Measurements from ENCODE around the gene VWA7. TPM values are rescaled to one million over a fixed set of nuclear protein-coding genes. Genes with fewer than 3 reads are reported as not detected.
"Not testable (repeated sequence)": the region's sequence is repeated elsewhere in the genome, so short reads cannot be mapped to it uniquely, and the experiment has no call there.

The VWA7 gene
- total RNA-seq, 1 experiment from 2014 or later = 0.37 TPM

DNA sequence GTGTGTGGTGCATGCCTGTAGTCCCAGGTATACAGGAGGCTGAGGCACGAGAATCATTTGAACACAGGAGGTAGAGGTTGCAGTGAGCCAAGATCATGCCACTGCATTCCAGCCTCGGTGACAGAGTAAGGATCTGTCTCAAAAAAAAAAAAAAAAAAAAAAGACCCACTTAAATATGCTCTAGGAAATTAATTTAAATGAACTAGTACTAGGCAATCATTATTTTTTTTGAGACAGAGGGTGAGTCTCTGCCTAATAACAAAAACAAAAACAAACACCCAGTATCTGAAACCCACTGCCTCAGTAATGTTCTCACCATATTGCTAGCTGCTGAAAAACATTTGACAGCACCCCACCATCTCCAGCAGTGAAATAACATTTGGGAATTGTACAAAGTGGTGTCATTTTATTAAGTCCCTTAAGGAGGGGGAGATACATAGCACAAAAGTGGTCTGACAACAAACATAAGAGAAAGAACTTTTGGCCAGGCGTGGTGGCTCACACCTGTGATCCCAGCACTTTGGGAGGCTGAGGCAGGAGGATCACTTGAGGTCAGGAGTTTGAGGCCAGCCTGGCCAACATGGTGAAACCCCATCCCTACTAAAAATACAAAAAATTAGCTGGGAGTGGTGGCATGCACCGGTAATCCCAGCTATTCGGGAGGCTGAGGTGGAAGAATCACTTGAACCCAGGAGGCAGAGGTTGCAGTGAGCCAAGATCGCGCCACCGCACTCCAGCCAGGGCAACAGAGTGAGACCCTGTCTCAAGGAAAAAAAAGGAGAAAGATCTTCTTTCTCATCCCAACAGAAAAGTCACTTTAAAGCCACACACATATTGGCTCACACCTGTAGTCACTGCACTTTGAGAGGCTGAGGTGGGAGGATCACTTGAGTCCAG, 24.2 kb upstream of the VWA7 start:
- DNase-seq (ENCODE audit: low spot score) = not testable (repeated sequence)

DNA sequence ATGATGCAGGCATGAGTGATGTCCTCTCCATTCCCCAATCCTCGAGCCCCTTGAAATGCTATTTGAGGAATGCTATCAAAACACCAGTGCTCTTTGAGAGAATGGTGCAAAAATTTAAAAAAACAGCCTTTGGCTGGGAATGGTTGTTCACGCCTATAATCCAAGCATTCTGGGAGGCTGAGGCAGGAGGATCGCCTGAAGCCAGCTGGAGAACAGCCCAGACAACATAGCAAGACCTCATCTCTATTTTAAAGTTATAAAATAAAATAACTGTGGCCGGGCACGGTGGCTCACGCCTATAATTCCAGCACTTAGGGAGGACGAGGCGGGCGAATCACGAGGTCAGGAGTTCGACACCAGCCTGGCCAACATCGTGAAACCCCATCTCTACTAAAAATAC, 22.7 kb upstream of the VWA7 start:
- no peak for DNase-seq (ENCODE audit: low spot score)

- DNase-seq (ENCODE audit: low spot score) = no peak
Measured at GRCh38 chr6:31797588-31797987, 20.5 kb upstream of the VWA7 start.

DNA sequence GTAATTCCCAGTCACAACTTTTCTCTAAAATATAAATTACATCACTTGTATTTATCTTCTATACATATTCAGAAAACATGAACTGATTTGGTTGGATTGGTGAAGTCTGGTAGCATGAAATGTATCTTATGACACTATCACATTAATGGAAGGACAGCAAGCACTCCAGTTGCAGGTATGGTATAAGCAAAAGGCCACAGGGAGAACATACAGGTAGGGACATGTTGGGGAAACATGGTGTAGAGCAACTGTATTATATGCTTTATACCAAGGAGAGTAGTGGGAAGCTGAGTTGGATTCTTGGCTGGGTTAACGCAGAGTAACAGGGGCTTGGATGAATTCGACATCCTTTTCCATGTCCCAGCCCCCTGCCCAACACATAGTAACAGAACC, 19.9 kb upstream of the VWA7 start:
- DNase-seq (ENCODE audit: low spot score) = no peak

- peak; percentile 86 for DNase-seq (ENCODE audit: low spot score)
Measured at GRCh38 chr6:31795616-31796298, 18.6 kb upstream of the VWA7 start, which contains the start of gene VARS1. Gene VARS1, minus strand, starts transcription at chr6:31795752. Its CDS starts 535 bp downstream, at chr6:31795217.

DNA sequence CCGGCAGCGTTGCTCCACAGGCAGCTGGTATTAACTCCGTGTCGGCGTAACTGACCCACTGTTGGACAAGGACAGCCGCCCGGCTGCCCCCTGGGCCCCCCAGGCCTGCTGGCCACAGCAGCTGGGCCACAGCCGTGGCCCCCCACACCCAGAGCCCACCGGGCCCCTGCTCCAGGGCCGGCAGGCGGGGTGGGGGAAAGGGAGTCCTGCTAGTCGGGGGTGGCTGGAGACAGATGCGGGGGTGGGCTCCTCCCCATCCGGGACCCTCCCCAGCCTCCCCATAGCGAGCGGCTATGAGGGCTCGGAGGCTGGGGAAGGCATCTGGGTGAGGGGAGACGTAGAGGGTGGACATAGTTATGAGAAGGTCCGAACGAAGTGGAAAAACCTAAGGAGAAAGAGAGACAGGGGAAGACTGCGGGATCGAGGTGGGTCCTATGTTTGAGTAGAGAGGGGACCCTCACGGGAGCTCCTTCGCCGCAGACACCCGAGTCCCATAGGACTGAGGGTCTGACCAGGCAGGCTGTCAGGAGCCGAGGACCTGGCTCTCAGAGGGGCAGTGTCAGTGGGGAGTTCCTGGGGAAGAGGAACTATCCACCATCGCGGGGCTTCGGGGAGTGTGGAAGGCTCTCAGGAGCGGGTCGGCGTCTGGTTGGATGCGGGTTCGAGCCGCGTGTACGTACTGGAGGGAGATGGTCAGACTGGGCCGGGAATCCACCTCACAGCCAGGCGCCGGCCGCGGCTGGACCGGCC, 17.9 kb upstream of the VWA7 start:
- DNase-seq (ENCODE audit: low spot score) = no peak

DNA sequence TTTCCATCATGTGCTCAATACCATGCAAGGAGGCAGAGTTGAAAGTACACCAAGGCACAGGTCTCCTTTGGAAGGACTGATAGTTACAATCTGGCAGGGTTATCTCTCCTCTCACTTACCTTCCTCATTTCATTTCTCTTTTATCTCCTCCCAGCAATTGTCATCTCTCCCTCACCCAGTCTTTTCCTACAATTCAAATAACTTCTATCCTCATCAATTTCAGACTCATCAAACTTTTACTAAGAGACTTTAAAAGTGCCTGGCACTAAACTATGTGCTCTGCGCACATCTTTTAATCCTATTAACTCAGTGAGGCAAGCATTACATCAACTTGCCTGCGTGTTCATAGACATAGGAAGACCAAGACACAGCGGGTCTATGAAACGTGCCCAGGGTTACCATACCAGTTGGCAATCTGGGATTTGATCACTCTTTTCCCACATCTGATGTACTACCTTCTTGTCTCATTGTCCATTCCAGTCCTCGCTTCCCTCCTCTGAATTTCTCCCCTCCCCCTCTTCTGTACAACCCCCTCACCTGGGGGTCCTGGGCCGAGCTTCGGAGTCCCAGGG, 17.3 kb upstream of the VWA7 start:
- DNase-seq (ENCODE audit: low spot score) = no peak

DNA sequence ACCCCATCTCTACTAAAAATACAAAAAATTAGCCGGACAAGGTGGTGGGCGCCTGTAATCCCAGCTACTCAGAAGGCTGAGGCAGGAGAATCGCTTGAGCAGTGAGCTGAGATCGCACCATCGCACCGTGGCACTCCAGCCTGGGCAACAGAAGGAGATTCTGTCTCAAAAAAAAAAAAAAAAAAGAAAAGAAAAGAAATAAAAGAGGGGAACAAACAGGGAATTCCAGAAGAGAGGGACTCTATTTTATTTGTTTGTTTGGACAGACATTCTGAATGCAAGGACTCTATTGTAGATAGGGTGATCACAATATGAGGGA, 16.8 kb upstream of the VWA7 start:
- DNase-seq (ENCODE audit: low spot score) = not testable (repeated sequence)

DNA sequence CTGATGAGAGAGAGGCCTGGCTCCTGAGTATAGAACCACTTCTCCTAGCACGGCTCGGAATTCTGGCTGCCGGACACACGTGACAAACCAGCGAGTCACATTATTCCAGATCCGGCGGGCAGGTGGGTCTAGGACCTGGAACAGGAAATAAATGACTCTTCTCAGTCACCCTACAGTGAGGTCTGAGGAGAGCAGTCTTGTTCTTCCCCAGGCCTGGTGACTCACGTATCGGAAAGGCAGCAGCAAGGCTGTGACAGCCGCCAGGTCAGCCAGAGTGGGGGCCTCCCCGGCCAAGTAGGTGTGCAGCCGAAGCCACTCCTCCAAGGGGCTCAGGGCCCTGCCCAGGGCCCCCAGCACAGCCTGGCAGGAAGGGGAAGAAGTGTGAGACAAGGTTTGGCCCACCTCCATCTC, 15.6 kb upstream of the VWA7 start:
- DNase-seq (ENCODE audit: low spot score) = peak; percentile 53

- DNase-seq (ENCODE audit: low spot score) = no peak
Measured at GRCh38 chr6:31792090-31792374, 14.9 kb upstream of the VWA7 start.

DNA sequence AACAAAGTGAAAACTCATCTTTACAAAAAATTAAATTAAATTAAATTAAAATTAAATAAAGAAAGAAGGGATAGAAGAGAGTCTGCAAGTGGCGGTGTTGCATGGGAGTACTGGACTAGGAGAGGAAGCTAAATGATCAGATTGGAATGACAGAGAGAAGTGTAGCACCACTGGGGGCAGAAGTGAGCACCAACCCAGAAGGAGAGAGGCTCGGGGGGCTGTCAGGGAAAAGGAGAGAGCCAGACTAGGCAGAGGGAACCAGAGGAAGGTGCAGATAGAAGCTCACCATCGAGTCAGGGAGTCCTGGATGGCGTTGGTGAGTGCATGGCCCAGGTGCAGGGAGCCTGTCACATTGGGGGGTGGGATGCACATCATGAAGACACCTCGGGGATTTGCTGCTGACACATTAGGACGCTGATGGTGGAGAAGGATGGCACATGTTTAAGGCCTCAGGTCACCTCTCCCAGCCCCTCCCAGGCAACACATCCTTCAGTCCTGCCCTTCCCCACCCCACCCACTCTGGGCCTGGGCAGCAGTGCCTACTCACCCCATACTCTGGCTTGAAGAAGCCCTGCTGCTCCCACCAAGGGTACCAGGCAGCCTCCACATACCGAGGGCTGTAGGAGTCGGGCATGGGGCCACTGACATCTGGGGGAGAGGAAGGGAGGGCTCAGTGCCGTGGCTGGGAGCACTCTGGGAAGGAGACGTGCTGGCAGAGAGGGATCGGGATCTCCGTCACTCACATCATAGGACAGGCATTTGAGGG, 14.4 kb upstream of the VWA7 start:
- DNase-seq (ENCODE audit: low spot score) = no peak

DNA sequence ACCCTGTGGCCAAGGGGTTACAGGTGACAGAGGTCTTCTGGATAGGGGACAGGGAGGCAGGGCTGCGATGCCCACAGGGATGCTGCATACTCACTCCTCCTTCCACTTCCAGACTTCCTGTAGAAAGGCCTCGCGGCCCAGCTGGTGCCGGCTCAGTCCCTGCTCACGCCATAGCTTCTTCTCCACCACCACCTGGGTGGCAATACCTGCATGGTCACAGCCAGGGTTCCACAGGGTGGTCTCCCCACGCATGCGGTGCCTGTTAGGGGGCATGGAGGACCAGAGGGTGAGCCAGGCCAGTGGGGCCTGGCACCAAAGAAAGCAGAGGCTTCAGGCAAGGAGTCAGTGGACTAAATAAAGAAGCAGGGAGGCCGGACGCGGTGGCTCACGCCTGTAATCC, 8.3 kb upstream of the VWA7 start:
- no peak for DNase-seq (ENCODE audit: low spot score)

GRCh38 chr6:31784098-31784925, 7.2 kb upstream of the VWA7 start:
- DNase-seq (ENCODE audit: low spot score) = no peak

DNA sequence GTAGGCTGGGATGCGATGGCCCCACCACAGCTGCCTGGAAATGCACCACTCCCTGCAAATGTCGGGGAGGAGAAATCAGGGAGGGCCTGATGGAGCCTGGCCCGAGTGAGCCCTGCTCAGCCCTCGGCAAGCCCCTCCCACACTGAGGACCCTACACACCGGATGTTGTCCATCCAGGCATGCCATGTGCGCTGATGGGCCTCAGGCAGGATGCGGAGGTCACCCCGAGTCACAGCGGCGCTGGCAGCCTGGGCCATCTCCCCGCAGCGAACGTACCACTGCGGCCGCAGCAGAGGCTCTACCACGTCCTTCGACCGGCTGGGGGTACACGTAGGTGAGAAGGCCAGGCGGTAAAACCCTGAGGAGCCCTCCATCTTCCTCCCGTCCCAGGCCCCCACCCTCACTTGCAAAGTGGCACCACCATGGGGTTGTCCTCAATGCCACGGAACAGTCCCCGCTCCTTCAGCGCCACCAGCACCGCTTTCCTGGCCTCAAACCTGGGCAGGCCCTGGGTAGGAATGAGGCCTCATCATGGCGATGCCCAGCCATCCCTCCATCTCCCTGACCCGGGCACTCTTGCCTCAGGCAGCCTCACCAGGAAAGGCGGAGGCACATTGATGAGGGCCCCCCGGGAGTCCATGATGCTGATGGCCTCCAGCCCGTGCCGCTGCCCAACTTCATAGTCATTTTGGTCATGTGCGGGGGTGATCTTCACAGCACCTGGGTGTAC, 5.2 kb upstream of the VWA7 start:
- DNase-seq (ENCODE audit: low spot score) = no peak

DNA sequence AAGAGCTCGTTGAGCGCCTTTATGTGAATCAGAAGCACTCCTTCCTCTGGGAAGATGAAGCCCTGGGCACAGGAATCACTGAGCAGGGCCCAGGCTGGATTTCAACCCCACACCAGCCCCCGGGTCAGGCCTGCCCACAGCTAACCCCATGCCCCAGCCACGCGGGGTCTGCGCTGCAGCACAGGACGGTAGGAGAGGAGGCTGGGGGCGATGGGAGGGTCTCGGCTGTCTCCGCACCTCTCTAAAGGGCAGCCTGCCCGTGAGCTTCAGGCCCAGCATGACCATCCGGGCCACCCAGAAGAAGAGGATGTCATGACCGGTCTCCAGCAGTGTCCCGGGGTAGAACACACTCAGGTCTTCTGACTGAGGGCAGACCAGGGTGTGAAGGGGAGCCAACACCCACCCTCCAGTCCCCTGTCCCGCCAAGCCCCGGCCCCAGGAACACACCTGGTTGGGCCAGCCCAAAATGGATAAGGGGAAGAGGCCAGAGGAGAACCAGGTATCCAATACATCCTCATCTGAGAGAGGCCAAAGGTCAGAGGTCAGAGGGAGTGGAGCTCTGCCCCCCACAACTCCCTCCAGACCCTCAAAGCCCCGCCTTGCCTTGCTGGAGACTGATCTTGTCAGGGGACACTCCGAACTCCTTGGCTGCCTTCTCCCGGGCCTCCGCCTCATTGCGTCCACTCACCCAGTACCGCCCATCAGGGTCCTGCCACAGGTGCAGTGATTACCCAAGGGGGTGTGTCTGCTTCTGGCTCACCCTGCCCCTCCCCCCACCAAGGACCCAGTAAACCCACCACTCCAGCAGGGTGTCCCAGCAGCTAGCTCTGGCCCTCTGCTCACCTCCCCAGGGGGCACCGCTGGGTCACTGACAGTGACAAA, 4.4 kb upstream of the VWA7 start:
- DNase-seq (ENCODE audit: low spot score) = no peak

DNA sequence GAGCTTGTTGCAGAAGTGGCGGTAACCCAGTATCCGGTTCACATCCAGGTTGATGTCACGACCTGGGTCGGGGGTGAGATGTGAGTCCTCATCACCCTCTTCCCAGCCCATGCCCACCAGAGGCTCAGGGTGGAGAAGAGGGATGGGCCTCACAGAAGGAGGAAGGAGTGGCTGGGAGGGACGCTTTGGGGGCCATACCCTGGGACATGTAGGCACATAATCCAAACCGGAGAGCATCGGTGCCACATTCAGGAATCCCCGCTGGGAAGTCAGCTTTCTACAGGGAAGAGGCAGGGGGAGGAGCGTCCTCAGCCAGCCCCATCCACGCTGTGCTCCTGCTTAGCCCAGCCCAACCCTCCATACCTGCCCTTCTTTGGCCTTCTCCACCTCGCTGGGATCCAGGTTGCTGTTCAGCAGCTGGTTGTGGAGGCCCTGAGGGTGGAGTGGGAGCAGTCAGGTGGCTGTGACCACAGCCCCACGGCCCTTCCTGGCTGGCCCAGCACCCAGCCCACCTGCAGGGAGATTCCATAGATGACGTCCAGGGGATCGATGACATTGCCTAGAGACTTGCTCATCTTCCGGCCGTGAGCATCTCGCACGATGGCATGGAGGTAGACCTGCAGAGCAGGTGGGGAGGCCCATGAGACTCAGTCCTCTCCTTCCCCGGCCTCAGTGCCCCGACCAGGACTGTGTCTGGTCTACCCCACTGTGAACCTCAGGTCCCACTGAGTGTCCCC, 3.5 kb upstream of the VWA7 start:
- DNase-seq (ENCODE audit: low spot score) = no peak

GRCh38 chr6:31779908-31780307, 2.8 kb upstream of the VWA7 start:
- DNase-seq (ENCODE audit: low spot score) = no peak
